HEK293 (cell line): ENCODE measurements around the gene TMEM167B.
A peak's percentile ranks its signal among the peaks of the same experiment; 100 is the strongest.

ENCODE experiments used
- CTCF ChIA-PET: fragments of 350-600 bp; formaldehyde crosslinking; extraction: SDS; loops from one replicate; lab custom pipeline; 2021; ENCODE audit warnings: antibody characterized with exemption; lab: Yijun Ruan, JAX
- POLR2A ChIA-PET: fragments of 300-600 bp; formaldehyde crosslinking; extraction: SDS; loops from one replicate; lab custom pipeline; 2020; ENCODE audit warnings: antibody characterized with exemption, inconsistent platforms; lab: Yijun Ruan, JAX
- H3K27ac ChIP-seq: fragments of 200-500 bp; sonication (Bioruptor generic); 2 replicates; pipeline ENCODE4 v1.5.1; 2014; ENCODE audit warnings: low read depth, low read length, control low read depth, inconsistent platforms; ENCODE audit errors: extremely low read depth
- H3K36me3 ChIP-seq, 2 experiments: fragments of 200-500 bp in 1 of 2; sonication (Bioruptor generic) in 1 of 2; 1 replicate in 1 of 2; 2 replicates in 1 of 2; pipeline ENCODE4 v1.5.1; 2014 to 2017; ENCODE audit warnings: inconsistent platforms in 2 of 2, low read length in 2 of 2; ENCODE audit not compliant: control insufficient read depth in 2 of 2, insufficient read depth in 1 of 2
- H3K4me1 ChIP-seq: fragments of 200-500 bp; sonication (Bioruptor generic); 2 replicates; pipeline ENCODE4 v1.5.1; 2014; ENCODE audit warnings: mild to moderate bottlenecking, low read length, inconsistent platforms; ENCODE audit not compliant: control insufficient read depth, insufficient read depth
- H3K4me3 ChIP-seq: 2 replicates; pipeline ENCODE4 v1.5.1; 2011; ENCODE audit warnings: low read depth, mild to moderate bottlenecking, control low read depth, low read length, moderate library complexity
- H3K9me3 ChIP-seq: fragments of 200-500 bp; sonication (Bioruptor generic); 2 replicates; pipeline ENCODE4 v1.5.1; 2014; ENCODE audit warnings: low read depth, low read length, inconsistent platforms; ENCODE audit not compliant: control insufficient read depth, insufficient read depth
- CTCF ChIP-seq: fragments of 450-650 bp; formaldehyde crosslinking; IDR thresholded peaks from 2 replicates; pipeline ENCODE4 v1.5.1; 2016; ENCODE audit warnings: missing biosample characterization, missing genetic modification characterization
- GLIS1 ChIP-seq: fragments of 450-650 bp; formaldehyde crosslinking; IDR thresholded peaks from 2 replicates; pipeline ENCODE4 v1.5.1; 2016; ENCODE audit warnings: missing biosample characterization, missing genetic modification characterization
- IKZF3 ChIP-seq: fragments of 450-650 bp; IDR thresholded peaks from 2 replicates; pipeline ENCODE4 v1.5.0; 2018; ENCODE audit warnings: missing biosample characterization, mild to moderate bottlenecking, missing genetic modification characterization, moderate library complexity
- INSM2 ChIP-seq: fragments of 450-650 bp; formaldehyde crosslinking; IDR thresholded peaks from 2 replicates; pipeline ENCODE4 v1.5.1; 2016; ENCODE audit warnings: missing biosample characterization, missing genetic modification characterization
- KLF17 ChIP-seq: fragments of 450-650 bp; formaldehyde crosslinking; IDR thresholded peaks from 2 replicates; pipeline ENCODE4 v1.5.1; 2016; ENCODE audit warnings: missing biosample characterization, missing genetic modification characterization
- PRDM2 ChIP-seq: fragments of 450-650 bp; formaldehyde crosslinking; IDR thresholded peaks from 2 replicates; pipeline ENCODE4 v1.5.1; 2016; ENCODE audit warnings: missing biosample characterization, missing genetic modification characterization, borderline replicate concordance
- SP7 ChIP-seq: fragments of 450-650 bp; formaldehyde crosslinking; IDR thresholded peaks from 2 replicates; pipeline ENCODE4 v1.5.1; 2016; ENCODE audit warnings: missing biosample characterization, missing genetic modification characterization
- ZBTB11 ChIP-seq: fragments of 450-650 bp; formaldehyde crosslinking; conservative IDR thresholded peaks from 2 replicates; pipeline ENCODE4 v1.5.1; 2016; ENCODE audit warnings: low read depth, missing biosample characterization, missing genetic modification characterization
- ZBTB17 ChIP-seq: fragments of 450-650 bp; formaldehyde crosslinking; IDR thresholded peaks from 2 replicates; pipeline ENCODE4 v1.5.1; 2016; ENCODE audit warnings: missing biosample characterization, missing genetic modification characterization
- ZNF2 ChIP-seq: fragments of 450-650 bp; formaldehyde crosslinking; IDR thresholded peaks from 2 replicates; pipeline ENCODE4 v1.5.1; 2016; ENCODE audit warnings: missing biosample characterization, missing genetic modification characterization
- ZNF24 ChIP-seq: fragments of 450-650 bp; formaldehyde crosslinking; IDR thresholded peaks from 2 replicates; pipeline ENCODE4 v1.5.1; 2016; ENCODE audit warnings: missing biosample characterization, missing genetic modification characterization
- ZNF280D ChIP-seq: fragments of 450-650 bp; formaldehyde crosslinking; IDR thresholded peaks from 2 replicates; pipeline ENCODE4 v1.5.1; 2016; ENCODE audit warnings: missing biosample characterization, missing genetic modification characterization
- ZNF623 ChIP-seq: fragments of 450-650 bp; formaldehyde crosslinking; IDR thresholded peaks from 2 replicates; pipeline ENCODE4 v1.5.1; 2016; ENCODE audit warnings: missing biosample characterization, missing genetic modification characterization
- ZNF629 ChIP-seq: fragments of 450-650 bp; formaldehyde crosslinking; IDR thresholded peaks from 2 replicates; pipeline ENCODE4 v1.5.1; 2017; ENCODE audit warnings: missing biosample characterization, missing genetic modification characterization
- ZNF677 ChIP-seq: fragments of 450-650 bp; IDR thresholded peaks from 2 replicates; pipeline ENCODE4 v1.5.0; 2018; ENCODE audit warnings: missing biosample characterization, mild to moderate bottlenecking, missing genetic modification characterization, moderate library complexity
- ZNF692 ChIP-seq: fragments of 450-650 bp; formaldehyde crosslinking; IDR thresholded peaks from 2 replicates; pipeline ENCODE4 v1.5.1; 2016; ENCODE audit warnings: missing biosample characterization, missing genetic modification characterization
- ZNF707 ChIP-seq: fragments of 450-650 bp; formaldehyde crosslinking; IDR thresholded peaks from 2 replicates; pipeline ENCODE4 v1.5.1; 2016; ENCODE audit warnings: missing biosample characterization, missing genetic modification characterization

TMEM167B gene

GRCh38 chr1:109112652-109113285 is 22.2 kb downstream of the TMEM167B start:
- H3K36me3 ChIP-seq: no peaks in the 10 kb centered on the region
- no peak overlapping the region for H3K4me3 ChIP-seq
- POLR2A ChIA-PET: interaction anchor here (0.6 to 4.2 kb wide), 3 partner anchors 10 to 37 kb away, joined by 4 to 50 read pairs (median 5); partner anchors contain the start of gene TAF13
- no peak overlapping the region for H3K27ac ChIP-seq
- CTCF ChIA-PET: interaction anchor here (0.6 to 3.6 kb wide), 29 partner anchors 8 to 524 kb away, joined by 3 to 44 read pairs (median 4); partner anchors contain the start of genes SARS1 and TMEM167B
- H3K4me1 ChIP-seq: no peaks in the 10 kb centered on the region
- H3K9me3 ChIP-seq: no peaks in the 10 kb centered on the region
- TF ChIP-seq ZBTB17 (peak; percentile 72), GLIS1 (tag by site-specific recombination) (peak; percentile 35; the same call in 1 of the 2 replicates), CTCF (tag by site-specific recombination) (peak; percentile 79), ZNF280D (no peak), ZNF623 (tag by site-specific recombination) (0 out of 2 replicates have a peak, but pooled peaks have one; percentile 23), SP7 (tag by site-specific recombination) (peak; percentile 60), ZNF707 (tag by site-specific recombination) (no peak), ZNF677 (tag by site-specific recombination) (no peak), ZNF692 (0 out of 2 replicates have a peak, but pooled peaks have one; percentile 31), INSM2 (tag by site-specific recombination) (peak; percentile 80), ZNF629 (0 out of 2 replicates have a peak, but pooled peaks have one; percentile 26), IKZF3 (tag by site-specific recombination) (peak; percentile 78; the same call in 1 of the 2 replicates), ZNF2 (peak; percentile 81; the same call in 1 of the 2 replicates), ZNF24 (tag by site-specific recombination) (0 out of 2 replicates have a peak, but pooled peaks have one; percentile 32), PRDM2 (tag by site-specific recombination) (no peak), KLF17 (tag by site-specific recombination) (0 out of 2 replicates have a peak, but pooled peaks have one; percentile 49), ZBTB11 (tag by site-specific recombination) (peak; percentile 42; the same call in 1 of the 2 replicates)
